Inflammatory macrophage (primary cell): ENCODE results near the gene MUC3A.
"Not testable (repeated sequence)": the region's sequence is repeated elsewhere in the genome, so short reads cannot be mapped to it uniquely, and the experiment has no call there.

ENCODE experiments used
- DNase-seq, 2 donors: peaks; one replicate each; pipeline ENCODE4 v3.0.0-alpha.2; 2020 to 2022
- total RNA-seq, 18 experiments: gene quantifications; one replicate each; lab custom pipeline; 2026; ENCODE audit warnings: mixed read lengths in 6 of 18, inconsistent platforms in 2 of 18; lab: John Stamatoyannopoulos, UW

The MUC3A gene
- total RNA-seq = 0 to 1.0 (median 0.08) reads per million in 18 experiments

GRCh38 chr7:100949227-100949932 is at the start of gene MUC3A:
TSS of gene MUC3A (plus strand) at chr7:100949534. CDS start at chr7:100949625, 91 bp downstream.
- DNase-seq = no peak

GRCh38 chr7:100900978-100901377 is 48.4 kb upstream of the MUC3A start:
- DNase-seq = no peak

- DNase-seq = no peak
Measured at GRCh38 chr7:100901921-100902332, 47.4 kb upstream of the MUC3A start.

GRCh38 chr7:100902638-100903037 is 46.7 kb upstream of the MUC3A start:
- DNase-seq = no peak

GRCh38 chr7:100908512-100908911 is 40.8 kb upstream of the MUC3A start:
- DNase-seq = no peak

GRCh38 chr7:100910443-100910842 is 38.9 kb upstream of the MUC3A start:
- DNase-seq = peak; percentile 78 to 81

GRCh38 chr7:100911484-100911883 is 37.9 kb upstream of the MUC3A start:
- DNase-seq = no peak

GRCh38 chr7:100914208-100914878 is 35.0 kb upstream of the MUC3A start:
- DNase-seq = no peak

GRCh38 chr7:100914879-100915447 is 34.4 kb upstream of the MUC3A start:
- peak; percentile 23 to 28 for DNase-seq

GRCh38 chr7:100919335-100919734 is 30.0 kb upstream of the MUC3A start:
- DNase-seq = not testable (repeated sequence)

GRCh38 chr7:100919779-100920437 is 29.4 kb upstream of the MUC3A start:
- not testable (repeated sequence) for DNase-seq

GRCh38 chr7:100921039-100921438 is 28.3 kb upstream of the MUC3A start:
- no peak for DNase-seq

GRCh38 chr7:100923616-100924015 is 25.7 kb upstream of the MUC3A start:
- not testable (repeated sequence) for DNase-seq

GRCh38 chr7:100929808-100930174 is 19.5 kb upstream of the MUC3A start:
- no peak for DNase-seq

- DNase-seq = no peak
Measured at GRCh38 chr7:100933734-100934133, 15.6 kb upstream of the MUC3A start.

GRCh38 chr7:100935381-100935780 is 14.0 kb upstream of the MUC3A start:
- DNase-seq = not testable (repeated sequence)

GRCh38 chr7:100936167-100936566 is 13.2 kb upstream of the MUC3A start:
- not testable (repeated sequence) for DNase-seq

GRCh38 chr7:100942045-100942774 is 7.1 kb upstream of the MUC3A start:
- DNase-seq = no peak

GRCh38 chr7:100943693-100944092 is 5.6 kb upstream of the MUC3A start:
- DNase-seq = no peak

GRCh38 chr7:100944138-100944537 is 5.2 kb upstream of the MUC3A start:
- DNase-seq = no peak

- no peak for DNase-seq
Measured at GRCh38 chr7:100946111-100946510, 3.2 kb upstream of the MUC3A start.

- no peak for DNase-seq
Measured at GRCh38 chr7:100946766-100947365, 2.5 kb upstream of the MUC3A start.
